ENCODE measurements around the gene NOS1. TPM values are rescaled to one million over a fixed set of nuclear protein-coding genes. Genes with fewer than 3 reads are reported as not detected.

Gene NOS1
- total and polyA plus RNA-seq, 2 experiments from 2014 or later = 0.63 to 3.0 TPM

GRCh38 chr12:117342247-117342646, 19.2 kb downstream of the NOS1 start (continued):
- TF ChIP-seq ZNF462 (CRISPR knock-in tag; IDR thresholded peaks at IDR 0.05) = no peak

GRCh38 chr12:117339104-117339503, 22.3 kb downstream of the NOS1 start:
- Histone ChIP-seq H3K4me2 (peak overlapping the region; percentile 56), H3K9me2 (ENCODE audit: insufficient read depth) (no peaks in the 10 kb centered on the region), H3K36me3 (ENCODE audit: insufficient read depth) (no peaks in the 10 kb centered on the region), H3K79me2 (replicated peaks; ENCODE audit: insufficient read depth) (no peaks in the 10 kb centered on the region), H3F3A (replicated peaks; ENCODE audit: low read depth) (no peaks in the 10 kb centered on the region), H2AFZ (peak overlapping the region; percentile 48; the same call in 1 of the 2 replicates), H3K4me3 (no peak overlapping the region), H3K27me3 (ENCODE audit: insufficient read depth) (no peaks in the 10 kb centered on the region), H4K20me1 (replicated peaks; ENCODE audit: insufficient read depth) (no peaks in the 10 kb centered on the region), H3K27ac (ENCODE audit: low read depth) (no peak overlapping the region), H3K4me1 (ENCODE audit: insufficient read depth) (peaks cover 11% of the 10 kb centered on the region)
- Mint-ChIP-seq H3K27me3 (ENCODE audit: insufficient read depth, low read depth, poor library complexity) (peaks cover 3% of the 10 kb centered on the region), H3K4me1 (peaks cover 10% of the 10 kb centered on the region), H3K9me3 (no peaks in the 10 kb centered on the region; the same call in 2 of the 3 replicates), H3K4me3 (no peak overlapping the region), H3K36me3 (ENCODE audit: low read depth) (no peaks in the 10 kb centered on the region), H3K27ac (peak overlapping the region; percentile 67)
- DNase-seq (ENCODE audit: low spot score) = peak; percentile 17
- ATAC-seq = no peak
- no peak for TF ChIP-seq REST (IDR thresholded peaks at IDR 0.05; ENCODE audit: unreplicated experiment)
- TF ChIP-seq ETS1 (IDR thresholded peaks at IDR 0.05) = no peak
- TF ChIP-seq EZH2phosphoT487 (IDR thresholded peaks at IDR 0.05; ENCODE audit: unreplicated experiment) = no peak
- no peak for TF ChIP-seq STAT1 (IDR thresholded peaks at IDR 0.05; ENCODE audit: unreplicated experiment)
- TF ChIP-seq CTCF (conservative IDR thresholded peaks at IDR 0.05; ENCODE audit: low read depth in 2 of 2) = no peak
